K562 (cell line): ENCODE data around the gene MCAT. TPM values are rescaled to one million over a fixed set of nuclear protein-coding genes. Genes with fewer than 3 reads are reported as not detected.

Experiments used
- ASH1L ChIP-seq: fragments of 450-650 bp; IDR thresholded peaks from 2 replicates; pipeline ENCODE4 v1.6.1; 2018; ENCODE audit warnings: borderline replicate concordance, mild to moderate bottlenecking, low read depth; ENCODE audit not compliant: partially characterized antibody
- CTBP1 ChIP-seq: fragments of 450-650 bp; IDR thresholded peaks from 2 replicates; pipeline ENCODE4 v1.6.1; 2016; ENCODE audit warnings: borderline replicate concordance
- DPF2 ChIP-seq: fragments of 450-650 bp; IDR thresholded peaks from 2 replicates; pipeline ENCODE4 v1.6.1; 2016
- GABPB1 ChIP-seq: sonication (generic); formaldehyde crosslinking; IDR thresholded peaks from 2 replicates; pipeline ENCODE4 v1.8.0; 2022; ENCODE audit warnings: mild to moderate bottlenecking, missing genetic modification reagents
- HNRNPL ChIP-seq: fragments of 200-400 bp; formaldehyde crosslinking; IDR thresholded peaks from 2 replicates; pipeline ENCODE4 v1.6.1; 2017; ENCODE audit warnings: low read depth, mild to moderate bottlenecking, low read length
- MTA3 ChIP-seq: fragments of 450-650 bp; formaldehyde crosslinking; IDR thresholded peaks from 2 replicates; pipeline ENCODE4 v1.6.1; 2017; ENCODE audit warnings: mild to moderate bottlenecking, borderline replicate concordance
- NFYB ChIP-seq: IDR thresholded peaks from 2 replicates; pipeline ENCODE4 v1.6.1; 2011; ENCODE audit warnings: mild to moderate bottlenecking, moderate library complexity; ENCODE audit not compliant: insufficient read length; ENCODE audit errors: extremely low read depth
- NONO ChIP-seq, 2 experiments: fragments of 200-400 bp in 1 of 2; fragments of 450-650 bp in 1 of 2; formaldehyde crosslinking in 1 of 2; IDR thresholded peaks; 2 replicates each; pipeline ENCODE4 v1.6.1; 2017; ENCODE audit warnings: low read depth in 2 of 2, mild to moderate bottlenecking in 2 of 2, moderate library complexity in 2 of 2, low read length in 1 of 2
- POLR2AphosphoS2 ChIP-seq: IDR thresholded peaks from 2 replicates; pipeline ENCODE4 v1.6.1; 2012; ENCODE audit warnings: low read length, improper control_type of control experiment
- SNRNP70 ChIP-seq: fragments of 200-400 bp; formaldehyde crosslinking; optimal IDR thresholded peaks from 2 replicates; pipeline ENCODE3; 2017; ENCODE audit warnings: low read depth, low read length
- SRSF1 ChIP-seq: fragments of 200-400 bp; formaldehyde crosslinking; IDR thresholded peaks from 2 replicates; pipeline ENCODE4 v1.6.1; 2017; ENCODE audit warnings: mild to moderate bottlenecking, low read depth, low read length, moderate library complexity
- TAF7 ChIP-seq: fragments of 450-650 bp; IDR thresholded peaks from 2 replicates; pipeline ENCODE4 v1.6.1; 2016; ENCODE audit warnings: missing genetic modification characterization, missing compliant biosample characterization
- TOE1 ChIP-seq, 2 experiments: fragments of 450-650 bp in 1 of 2; sonication (generic) in 1 of 2; formaldehyde crosslinking in 1 of 2; IDR thresholded peaks; 2 replicates each; pipeline versions ENCODE4 v1.7.1 to v1.8.0; 2016 to 2022; ENCODE audit warnings: borderline replicate concordance in 2 of 2, mild to moderate bottlenecking in 2 of 2, antibody characterized with exemption in 1 of 2, inconsistent platforms in 1 of 2, low read depth in 1 of 2, missing genetic modification reagents in 1 of 2, moderate library complexity in 1 of 2
- polyA plus RNA-seq, 8 experiments: library from polyadenylated mRNA; depleted of rRNA in 4 of 8; stranded (reverse) in 5 of 8; unstranded in 3 of 8; fragments of >200 nt; fragmentation: Nextera tagmentation in 2 of 8; fragmentation: Illumina TruSeq in 1 of 8; extraction: Ambion mirVana in 2 of 8; extraction: Trizol in 1 of 8; gene quantifications; 2 replicates each; pipeline versions ENCODE4 v1.2.1 to v1.2.3, GENCODE V29; 2011 to 2014; ENCODE audit warnings: inconsistent platforms in 1 of 8, missing spikeins in 1 of 8
- total RNA-seq, 7 experiments: library from RNA; depleted of rRNA in 6 of 7; stranded (reverse); fragments of >200 nt in 6 of 7; fragmentation: Illumina TruSeq in 2 of 7; extraction: Trizol in 2 of 7; gene quantifications; 2 replicates each; pipeline versions ENCODE4 v1.2.1 to v1.2.3, GENCODE V29; 2011 to 2021; ENCODE audit warnings: low replicate concordance in 1 of 7
- TF ChIP-seq, protein P1 (sequence below): fragments of 200-800 bp; sonication (Bioruptor generic); IDR thresholded peaks from 2 replicates; pipeline ENCODE4 v1.6.1; 2017; ENCODE audit warnings: missing genetic modification characterization, missing compliant biosample characterization
- TF ChIP-seq, protein P2 (sequence below): fragments of 250-450 bp; sonication (Bioruptor Pico); IDR thresholded peaks from 2 replicates; pipeline ENCODE4 v1.8.0; 2021; ENCODE audit warnings: mild to moderate bottlenecking, moderate library complexity
- TF ChIP-seq, protein P3 (sequence below), 2 experiments: fragments of 450-650 bp; IDR thresholded peaks; 2 replicates each; pipeline ENCODE4 v1.6.1; 2018; ENCODE audit warnings: mild to moderate bottlenecking in 2 of 2, low read depth in 1 of 2; ENCODE audit not compliant: partially characterized antibody in 2 of 2
- TF ChIP-seq, protein P4 (sequence below): fragments of 450-650 bp; IDR thresholded peaks from 2 replicates; pipeline ENCODE4 v1.6.1; 2014; ENCODE audit warnings: low read depth, mild to moderate bottlenecking, moderate library complexity, borderline replicate concordance

The MCAT gene
- total and polyA plus RNA-seq, 9 of the 15 experiments (the other 6 are each of a cell fraction or from before 2014, with no cell fraction given) = 3.3 to 27.8 (median 13.9) TPM

DNA sequence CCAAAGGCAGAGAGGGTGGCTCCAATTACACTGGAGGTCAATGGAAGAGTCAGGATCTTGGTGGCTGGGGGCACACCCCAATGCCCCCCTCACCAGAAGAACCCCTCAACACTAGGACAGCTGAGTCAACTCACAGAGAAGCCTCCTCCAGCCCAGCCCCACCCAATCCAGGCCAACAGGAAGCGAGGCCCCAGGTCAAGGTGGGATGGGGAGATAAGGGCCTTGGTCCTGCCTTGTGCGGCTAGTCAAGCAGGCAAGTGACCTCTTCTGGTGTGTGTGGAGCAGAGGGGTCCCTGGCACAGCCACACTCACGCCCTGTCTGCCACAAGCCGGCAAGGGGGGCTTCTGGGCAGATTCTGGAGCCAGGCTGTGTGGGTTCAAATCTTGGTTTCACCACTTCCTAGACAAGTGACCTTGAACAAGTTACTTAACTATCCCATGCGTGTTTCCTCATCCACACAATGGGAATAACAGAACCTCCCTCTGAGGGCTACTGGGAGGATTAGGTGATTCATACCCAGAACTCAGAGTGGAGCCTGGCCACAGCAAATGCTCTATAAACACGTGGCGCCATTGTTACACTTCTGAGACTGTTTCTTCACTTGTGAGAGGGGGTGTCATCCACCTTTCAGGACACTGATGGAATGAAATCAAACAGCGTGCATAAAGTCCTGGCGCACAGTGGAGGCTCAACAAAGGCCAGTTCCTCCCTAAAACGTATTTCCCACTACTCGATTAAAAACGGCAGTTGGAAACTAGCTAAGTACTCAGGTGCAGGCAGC, 40.5 kb upstream of the MCAT start (continued):
- TF ChIP-seq, protein P1, sequence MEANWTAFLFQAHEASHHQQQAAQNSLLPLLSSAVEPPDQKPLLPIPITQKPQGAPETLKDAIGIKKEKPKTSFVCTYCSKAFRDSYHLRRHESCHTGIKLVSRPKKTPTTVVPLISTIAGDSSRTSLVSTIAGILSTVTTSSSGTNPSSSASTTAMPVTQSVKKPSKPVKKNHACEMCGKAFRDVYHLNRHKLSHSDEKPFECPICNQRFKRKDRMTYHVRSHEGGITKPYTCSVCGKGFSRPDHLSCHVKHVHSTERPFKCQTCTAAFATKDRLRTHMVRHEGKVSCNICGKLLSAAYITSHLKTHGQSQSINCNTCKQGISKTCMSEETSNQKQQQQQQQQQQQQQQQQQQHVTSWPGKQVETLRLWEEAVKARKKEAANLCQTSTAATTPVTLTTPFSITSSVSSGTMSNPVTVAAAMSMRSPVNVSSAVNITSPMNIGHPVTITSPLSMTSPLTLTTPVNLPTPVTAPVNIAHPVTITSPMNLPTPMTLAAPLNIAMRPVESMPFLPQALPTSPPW (CRISPR knock-in tag) = peak; percentile 87
- no peak for TF ChIP-seq ASH1L
- TF ChIP-seq, protein P2, sequence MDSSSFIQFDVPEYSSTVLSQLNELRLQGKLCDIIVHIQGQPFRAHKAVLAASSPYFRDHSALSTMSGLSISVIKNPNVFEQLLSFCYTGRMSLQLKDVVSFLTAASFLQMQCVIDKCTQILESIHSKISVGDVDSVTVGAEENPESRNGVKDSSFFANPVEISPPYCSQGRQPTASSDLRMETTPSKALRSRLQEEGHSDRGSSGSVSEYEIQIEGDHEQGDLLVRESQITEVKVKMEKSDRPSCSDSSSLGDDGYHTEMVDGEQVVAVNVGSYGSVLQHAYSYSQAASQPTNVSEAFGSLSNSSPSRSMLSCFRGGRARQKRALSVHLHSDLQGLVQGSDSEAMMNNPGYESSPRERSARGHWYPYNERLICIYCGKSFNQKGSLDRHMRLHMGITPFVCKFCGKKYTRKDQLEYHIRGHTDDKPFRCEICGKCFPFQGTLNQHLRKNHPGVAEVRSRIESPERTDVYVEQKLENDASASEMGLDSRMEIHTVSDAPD (CRISPR knock-in tag) = 0 out of 2 replicates have a peak, but pooled peaks have one; percentile 10
- no peak for TF ChIP-seq NFYB
- peak; percentile 96 for TF ChIP-seq DPF2
- TF ChIP-seq, protein P3, sequence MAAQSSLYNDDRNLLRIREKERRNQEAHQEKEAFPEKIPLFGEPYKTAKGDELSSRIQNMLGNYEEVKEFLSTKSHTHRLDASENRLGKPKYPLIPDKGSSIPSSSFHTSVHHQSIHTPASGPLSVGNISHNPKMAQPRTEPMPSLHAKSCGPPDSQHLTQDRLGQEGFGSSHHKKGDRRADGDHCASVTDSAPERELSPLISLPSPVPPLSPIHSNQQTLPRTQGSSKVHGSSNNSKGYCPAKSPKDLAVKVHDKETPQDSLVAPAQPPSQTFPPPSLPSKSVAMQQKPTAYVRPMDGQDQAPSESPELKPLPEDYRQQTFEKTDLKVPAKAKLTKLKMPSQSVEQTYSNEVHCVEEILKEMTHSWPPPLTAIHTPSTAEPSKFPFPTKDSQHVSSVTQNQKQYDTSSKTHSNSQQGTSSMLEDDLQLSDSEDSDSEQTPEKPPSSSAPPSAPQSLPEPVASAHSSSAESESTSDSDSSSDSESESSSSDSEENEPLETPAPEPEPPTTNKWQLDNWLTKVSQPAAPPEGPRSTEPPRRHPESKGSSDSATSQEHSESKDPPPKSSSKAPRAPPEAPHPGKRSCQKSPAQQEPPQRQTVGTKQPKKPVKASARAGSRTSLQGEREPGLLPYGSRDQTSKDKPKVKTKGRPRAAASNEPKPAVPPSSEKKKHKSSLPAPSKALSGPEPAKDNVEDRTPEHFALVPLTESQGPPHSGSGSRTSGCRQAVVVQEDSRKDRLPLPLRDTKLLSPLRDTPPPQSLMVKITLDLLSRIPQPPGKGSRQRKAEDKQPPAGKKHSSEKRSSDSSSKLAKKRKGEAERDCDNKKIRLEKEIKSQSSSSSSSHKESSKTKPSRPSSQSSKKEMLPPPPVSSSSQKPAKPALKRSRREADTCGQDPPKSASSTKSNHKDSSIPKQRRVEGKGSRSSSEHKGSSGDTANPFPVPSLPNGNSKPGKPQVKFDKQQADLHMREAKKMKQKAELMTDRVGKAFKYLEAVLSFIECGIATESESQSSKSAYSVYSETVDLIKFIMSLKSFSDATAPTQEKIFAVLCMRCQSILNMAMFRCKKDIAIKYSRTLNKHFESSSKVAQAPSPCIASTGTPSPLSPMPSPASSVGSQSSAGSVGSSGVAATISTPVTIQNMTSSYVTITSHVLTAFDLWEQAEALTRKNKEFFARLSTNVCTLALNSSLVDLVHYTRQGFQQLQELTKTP (IDR thresholded peaks at IDR 0.05; ENCODE audit: low read depth in 1 of 2, partially characterized antibody in 2 of 2) = peak in 1 of 2 experiments; percentile 31
- TF ChIP-seq POLR2AphosphoS2 = 0 out of 2 replicates have a peak, but pooled peaks have one; percentile 63
- TF ChIP-seq, protein P4, sequence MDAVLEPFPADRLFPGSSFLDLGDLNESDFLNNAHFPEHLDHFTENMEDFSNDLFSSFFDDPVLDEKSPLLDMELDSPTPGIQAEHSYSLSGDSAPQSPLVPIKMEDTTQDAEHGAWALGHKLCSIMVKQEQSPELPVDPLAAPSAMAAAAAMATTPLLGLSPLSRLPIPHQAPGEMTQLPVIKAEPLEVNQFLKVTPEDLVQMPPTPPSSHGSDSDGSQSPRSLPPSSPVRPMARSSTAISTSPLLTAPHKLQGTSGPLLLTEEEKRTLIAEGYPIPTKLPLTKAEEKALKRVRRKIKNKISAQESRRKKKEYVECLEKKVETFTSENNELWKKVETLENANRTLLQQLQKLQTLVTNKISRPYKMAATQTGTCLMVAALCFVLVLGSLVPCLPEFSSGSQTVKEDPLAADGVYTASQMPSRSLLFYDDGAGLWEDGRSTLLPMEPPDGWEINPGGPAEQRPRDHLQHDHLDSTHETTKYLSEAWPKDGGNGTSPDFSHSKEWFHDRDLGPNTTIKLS = no peak
- TF ChIP-seq GABPB1 = 0 out of 2 replicates have a peak, but pooled peaks have one; percentile 36
- TF ChIP-seq CTBP1 = 0 out of 2 replicates have a peak, but pooled peaks have one; percentile 80
- peak; percentile 19; the same call in 1 of the 2 replicates for TF ChIP-seq TOE1 (IDR thresholded peaks at IDR 0.05; ENCODE audit: borderline replicate concordance)
- TF ChIP-seq TOE1 (CRISPR knock-in tag; IDR thresholded peaks at IDR 0.05; ENCODE audit: borderline replicate concordance, low read depth) = no peak
- no peak for TF ChIP-seq TAF7 (tag)
- TF ChIP-seq SNRNP70 = no peak
- TF ChIP-seq NONO (IDR thresholded peaks at IDR 0.05; ENCODE audit: low read depth in 2 of 2, low read length in 1 of 2) = peak in 1 of 2 experiments; percentile 35; a peak in 1 of 4 replicates
- peak; percentile 80 for TF ChIP-seq MTA3
- TF ChIP-seq SRSF1 = no peak
- no peak for TF ChIP-seq HNRNPL
